EL (cell line): ENCODE results near the gene FYCO1.

Experiments
- DNase-seq: peaks from one replicate; pipeline ENCODE4 v3.0.0-alpha.2; 2016

The FYCO1 gene

GRCh38 chr3:45911511-45912226 is 84.0 kb downstream of the FYCO1 start:
- DNase-seq: no peak

- no peak for DNase-seq
Observed at GRCh38 chr3:45910892-45911291, 84.7 kb downstream of the FYCO1 start.

DNA sequence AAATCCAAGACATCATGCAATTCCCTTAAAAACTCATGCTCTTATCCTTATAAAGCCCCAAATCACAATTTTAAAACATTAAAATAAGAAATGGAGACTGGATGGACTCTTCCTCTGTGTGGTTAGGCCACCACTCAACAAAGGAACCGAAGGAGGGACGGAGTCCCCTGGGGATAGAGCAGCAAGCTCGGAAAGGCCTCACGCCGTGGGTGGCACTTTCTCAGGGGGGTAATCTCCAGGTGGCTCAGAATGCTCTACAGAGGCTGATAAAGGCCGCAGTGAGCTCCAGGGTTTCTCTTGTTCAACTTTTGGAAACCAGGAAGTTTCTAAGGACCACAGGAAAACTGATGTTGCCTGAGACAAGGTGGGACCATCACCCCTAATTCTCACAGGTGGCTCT is 86.1 kb downstream of the FYCO1 start:
- DNase-seq: no peak

- no peak for DNase-seq
Observed at GRCh38 chr3:45908761-45909160, 86.9 kb downstream of the FYCO1 start.

DNA sequence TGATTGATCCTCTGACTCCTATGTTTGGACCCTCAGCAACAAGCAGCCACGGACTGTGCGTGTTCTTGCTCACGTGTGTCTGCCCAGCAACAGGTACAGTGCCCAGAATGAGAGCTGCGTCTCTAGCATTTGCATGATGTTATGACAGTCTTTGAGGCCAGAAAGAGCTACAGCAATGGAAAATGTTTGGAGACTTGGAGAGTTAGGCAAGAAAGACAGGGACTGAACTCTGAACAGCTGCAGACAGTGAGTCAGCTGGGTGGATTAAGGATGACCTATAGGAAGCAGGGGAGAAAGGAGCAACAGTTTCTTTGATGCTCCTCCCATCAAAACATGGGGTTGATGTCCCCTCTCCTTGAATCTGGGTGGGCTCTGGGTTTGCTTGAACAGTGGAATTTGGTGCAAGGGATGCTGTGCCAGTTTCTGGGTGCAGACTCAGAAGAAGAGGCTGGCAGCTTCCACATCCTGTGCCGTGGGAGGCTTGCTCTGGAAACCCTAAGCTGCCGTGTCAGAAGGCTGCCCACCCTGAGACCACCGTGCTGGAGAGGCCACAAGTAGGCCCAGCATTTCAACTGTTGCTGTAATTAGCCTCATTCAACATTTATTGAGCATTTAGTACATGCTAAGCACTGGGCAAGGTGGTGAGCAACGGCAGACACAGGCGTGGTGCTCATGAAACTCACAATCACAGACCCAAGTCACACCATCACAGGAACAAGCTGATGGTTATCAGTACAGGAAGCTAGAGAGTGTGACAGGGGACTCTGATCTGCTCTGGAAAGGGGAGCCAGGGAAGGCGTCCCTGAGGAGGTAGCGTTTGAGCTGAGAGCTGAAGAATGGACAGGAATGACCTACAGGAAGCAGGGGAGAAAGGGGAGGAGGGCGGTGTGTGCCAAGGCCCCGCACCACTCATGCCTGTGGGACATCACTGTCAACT is 87.6 kb downstream of the FYCO1 start:
- peak; percentile 22 for DNase-seq

DNA sequence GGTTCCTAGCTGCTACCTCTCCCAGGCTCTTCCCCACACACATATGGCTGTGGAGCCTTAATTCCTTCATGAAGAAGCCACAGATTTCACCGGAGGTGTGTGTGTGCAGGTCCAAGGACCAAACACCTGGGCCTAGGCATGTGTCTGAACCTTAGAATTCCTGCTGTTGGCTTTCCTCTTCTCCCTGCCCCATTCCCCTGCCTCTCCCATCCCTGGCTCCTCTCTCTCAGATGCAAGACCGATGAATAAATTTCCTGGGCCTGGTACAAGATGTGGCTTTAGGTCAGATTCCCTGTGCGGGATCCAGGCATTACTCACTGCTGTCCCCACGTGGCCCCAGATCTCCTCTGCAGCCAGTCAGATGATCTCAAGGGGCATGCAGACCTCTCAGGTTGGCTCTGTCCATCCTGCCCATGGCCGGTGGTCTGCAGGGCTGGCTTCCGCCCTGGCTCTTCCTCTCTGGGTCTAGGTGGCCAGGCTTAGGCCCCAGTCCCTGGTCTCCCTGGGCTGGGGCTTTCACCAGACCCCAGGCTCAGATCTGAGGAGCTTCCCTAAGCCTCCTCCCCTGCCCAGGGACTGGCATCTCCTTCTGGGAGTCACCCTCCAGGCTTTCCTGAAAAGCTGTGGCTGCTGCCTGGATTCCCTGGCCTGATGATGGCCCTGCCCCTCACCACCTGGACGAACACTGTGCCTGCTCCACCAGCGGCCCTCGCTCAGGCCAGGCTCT is 88.8 kb downstream of the FYCO1 start:
- DNase-seq: peak; percentile 75

DNA sequence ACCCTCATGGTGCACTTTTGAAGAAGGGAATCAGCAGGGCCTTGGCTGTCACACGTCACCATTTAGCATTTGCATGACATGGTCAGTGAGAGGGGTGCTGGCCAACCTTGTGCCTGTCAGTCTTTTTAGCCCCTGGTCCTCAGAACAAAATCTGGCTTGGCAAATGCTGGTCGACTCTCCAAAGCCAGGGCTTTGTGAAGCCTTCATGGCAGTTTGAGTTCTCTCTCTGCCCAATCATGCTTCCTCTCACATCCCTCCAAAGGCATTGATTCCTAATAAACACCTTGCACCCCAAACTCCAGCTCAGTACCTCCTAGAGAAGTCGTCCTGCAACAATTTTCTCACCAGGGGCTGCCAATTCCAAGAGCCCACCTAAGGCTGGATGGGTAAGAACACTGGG is 89.9 kb downstream of the FYCO1 start:
- no peak for DNase-seq

GRCh38 chr3:45904931-45905330 is 90.7 kb downstream of the FYCO1 start:
- DNase-seq: no peak

- DNase-seq: peak; percentile 77
Observed at GRCh38 chr3:45896956-45897355, 98.7 kb downstream of the FYCO1 start.

DNA sequence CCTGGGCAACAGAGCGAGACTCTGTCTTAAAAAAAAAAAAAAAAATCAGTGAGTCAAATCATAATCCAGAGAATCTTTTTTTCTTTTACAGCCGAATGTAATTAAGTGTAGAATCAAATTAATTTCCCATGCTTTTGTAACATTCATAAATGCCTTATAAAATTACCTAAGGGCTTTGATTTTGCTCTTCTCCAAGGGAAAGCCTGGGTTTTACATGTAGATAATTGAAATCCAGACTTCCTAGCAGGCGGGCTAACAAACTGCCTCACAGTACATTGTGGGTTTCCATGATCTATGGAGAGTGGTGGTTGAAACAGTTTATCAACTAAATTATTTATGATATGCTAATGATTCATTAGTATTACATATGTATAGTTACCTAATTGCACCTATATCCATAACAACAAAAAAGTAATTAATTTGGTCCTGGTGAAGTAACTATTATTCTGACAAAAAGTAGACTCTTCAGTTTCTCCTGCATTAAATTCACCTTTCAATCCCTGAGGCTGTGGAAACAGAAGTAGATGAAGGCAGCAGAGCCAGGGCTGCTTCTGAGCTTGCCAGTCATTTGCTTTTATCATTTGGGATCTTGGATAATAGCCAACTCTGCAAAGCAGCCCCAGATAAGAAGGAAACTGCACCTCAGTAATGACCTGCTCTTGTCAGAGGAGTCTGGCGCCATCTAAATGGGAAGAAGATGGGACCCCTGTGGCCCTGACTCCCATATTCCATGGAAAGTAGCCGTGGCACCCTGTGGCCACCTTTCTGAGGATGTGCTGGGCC is 99.7 kb downstream of the FYCO1 start:
- DNase-seq: no peak

DNA sequence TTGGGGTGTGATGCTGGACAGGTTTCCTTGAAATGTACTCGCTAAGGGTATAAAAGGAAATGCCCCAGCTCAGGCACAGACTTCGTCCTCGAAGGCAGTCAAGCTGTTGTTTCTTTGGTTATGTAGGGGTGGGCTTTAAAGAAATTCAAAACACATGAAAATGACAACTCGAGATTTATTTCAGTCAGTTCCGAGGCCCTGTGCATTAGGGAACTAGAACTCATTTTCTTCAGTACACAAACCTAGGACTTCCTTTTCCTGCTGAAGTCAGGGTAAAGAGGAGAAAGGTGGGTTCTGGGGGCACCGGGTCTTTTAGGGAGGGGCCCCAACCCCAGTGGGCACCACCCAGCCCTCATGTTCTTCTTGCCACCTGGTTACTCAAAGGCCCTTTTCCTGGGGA is 101.6 kb downstream of the FYCO1 start:
- no peak for DNase-seq

GRCh38 chr3:45892161-45892560 is 103.5 kb downstream of the FYCO1 start:
- no peak for DNase-seq

- DNase-seq: no peak
Observed at GRCh38 chr3:45890405-45890804, 105.2 kb downstream of the FYCO1 start.

- no peak for DNase-seq
Observed at GRCh38 chr3:45889337-45889736, 106.3 kb downstream of the FYCO1 start.

DNA sequence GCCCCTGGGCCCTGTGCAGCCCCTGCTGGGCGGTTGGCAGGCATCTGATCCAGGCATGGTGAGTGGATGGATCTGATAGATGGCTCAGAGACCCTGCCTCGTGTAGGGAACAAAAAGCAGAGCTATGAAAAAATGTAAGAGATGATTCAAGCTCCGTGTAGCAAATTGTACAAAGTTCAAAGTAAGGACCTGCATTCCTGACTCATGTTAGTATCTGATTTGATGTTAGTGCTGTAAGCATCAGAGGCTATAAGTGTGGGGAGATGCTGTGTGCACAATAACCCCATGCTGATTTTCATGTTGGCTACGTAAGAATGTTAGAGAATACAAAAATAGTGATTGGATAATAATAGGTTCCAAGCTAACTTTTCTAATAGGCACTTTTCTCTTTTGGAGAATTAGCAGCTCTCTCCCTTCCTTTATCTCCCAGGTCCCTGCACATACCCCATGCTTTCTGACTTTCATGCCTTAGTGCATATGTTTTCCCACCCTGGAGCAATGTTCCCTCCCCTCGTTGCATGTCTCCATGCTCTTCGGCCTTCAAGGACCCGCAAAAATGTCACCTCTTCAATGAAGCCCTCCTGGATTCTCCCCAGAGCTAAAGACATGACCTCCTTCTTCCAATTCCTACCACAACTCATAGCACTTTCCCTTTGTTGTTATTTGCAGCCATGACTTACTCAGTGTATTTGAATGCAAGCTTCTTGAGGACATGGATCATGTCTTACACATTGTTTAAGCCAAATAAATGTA is 107.7 kb downstream of the FYCO1 start:
- DNase-seq: no peak

DNA sequence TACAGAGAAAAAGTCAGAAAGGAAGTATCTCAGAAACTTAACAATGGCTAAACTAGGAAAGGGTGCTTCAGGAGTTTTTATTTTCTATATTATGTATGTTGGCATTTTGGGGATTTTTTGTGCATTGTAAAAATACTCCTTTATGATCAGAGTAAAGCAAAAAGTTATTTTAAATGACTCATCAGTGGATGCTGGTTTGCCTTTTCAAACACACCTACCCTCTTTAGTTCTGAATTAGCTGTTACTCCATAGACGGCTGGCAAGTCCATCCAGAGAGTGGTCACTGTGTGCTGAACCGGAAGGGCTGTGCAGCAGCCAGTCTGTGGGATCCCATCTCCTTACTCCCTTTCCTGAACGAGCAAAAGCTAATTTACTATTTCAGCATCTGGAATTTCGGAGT is 108.3 kb downstream of the FYCO1 start:
- no peak for DNase-seq

- no peak for DNase-seq
Observed at GRCh38 chr3:45885979-45886705, 109.5 kb downstream of the FYCO1 start, which contains the start of gene CCR9. Gene CCR9, plus strand, starts transcription at chr3:45886543. Its CDS starts 8,391 bp downstream, at chr3:45894934.

DNA sequence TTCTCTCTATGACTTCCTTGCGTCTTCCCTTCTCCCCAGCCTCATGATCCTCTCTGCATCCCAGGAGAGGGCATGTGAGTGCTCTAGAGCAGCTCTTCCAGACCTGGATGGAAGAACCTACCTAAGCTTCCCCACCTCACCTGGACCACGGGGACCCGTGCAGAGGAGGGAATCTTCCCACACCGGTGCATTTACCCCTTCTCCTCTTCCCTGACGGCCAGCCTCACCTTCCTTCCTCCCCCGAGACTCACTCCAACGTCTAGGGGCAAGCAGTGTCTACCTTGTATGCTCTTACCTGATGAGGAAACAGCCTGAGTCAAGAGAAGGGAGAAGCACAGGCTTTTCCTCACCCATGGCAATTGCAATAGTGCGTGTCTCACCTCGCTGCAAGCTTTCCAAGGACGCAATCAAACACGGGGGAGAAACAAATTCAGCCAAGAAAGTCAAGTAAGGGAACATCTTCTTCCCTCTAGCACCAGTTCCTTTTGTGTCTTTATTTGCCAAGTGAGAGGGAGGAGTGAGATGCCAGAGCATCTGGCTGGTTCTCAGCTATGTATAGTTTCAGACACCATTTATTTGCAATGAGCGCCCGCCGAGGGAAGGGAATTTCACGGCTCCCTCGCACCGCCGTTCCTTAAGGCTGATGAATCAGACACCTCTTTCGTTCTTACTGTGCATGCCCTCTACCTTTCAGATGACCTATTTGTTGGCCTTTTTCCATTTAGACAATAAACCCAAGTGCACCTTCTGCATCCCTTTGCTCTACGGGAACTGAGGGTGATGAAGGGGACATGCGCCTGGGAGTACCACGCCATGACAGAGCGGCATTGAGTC is 111.0 kb downstream of the FYCO1 start:
- no peak for DNase-seq

- peak; percentile 21 for DNase-seq
Observed at GRCh38 chr3:45881078-45882022, 114.3 kb downstream of the FYCO1 start.
